Measurements from ENCODE around the gene LY6G6F.

The LY6G6F gene, protein sequence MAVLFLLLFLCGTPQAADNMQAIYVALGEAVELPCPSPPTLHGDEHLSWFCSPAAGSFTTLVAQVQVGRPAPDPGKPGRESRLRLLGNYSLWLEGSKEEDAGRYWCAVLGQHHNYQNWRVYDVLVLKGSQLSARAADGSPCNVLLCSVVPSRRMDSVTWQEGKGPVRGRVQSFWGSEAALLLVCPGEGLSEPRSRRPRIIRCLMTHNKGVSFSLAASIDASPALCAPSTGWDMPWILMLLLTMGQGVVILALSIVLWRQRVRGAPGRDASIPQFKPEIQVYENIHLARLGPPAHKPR

DNA sequence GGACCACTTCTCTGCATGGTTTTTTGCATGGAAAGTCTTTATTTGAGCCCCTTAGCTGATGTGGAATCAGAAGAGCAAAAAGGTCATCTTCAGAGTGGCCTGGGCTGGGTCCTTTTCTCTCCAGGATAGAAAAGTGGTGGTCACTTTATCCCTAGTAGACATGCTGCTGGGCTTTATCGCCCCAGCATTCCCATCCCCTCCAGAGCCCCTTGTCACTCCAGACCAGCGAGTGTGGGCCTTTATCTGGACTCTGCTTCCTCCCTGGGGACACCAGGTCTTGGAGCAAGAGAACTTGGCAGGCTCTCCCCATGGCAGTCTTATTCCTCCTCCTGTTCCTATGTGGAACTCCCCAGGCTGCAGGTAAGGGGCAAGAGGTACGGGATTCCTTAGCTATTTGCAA is at the start of gene LY6G6F:
LY6G6F (plus strand) TSS at position 268 of the 400 bp plus-strand sequence; CDS start at position 309, 41 bp downstream.
- DNase-seq = no peak

DNA sequence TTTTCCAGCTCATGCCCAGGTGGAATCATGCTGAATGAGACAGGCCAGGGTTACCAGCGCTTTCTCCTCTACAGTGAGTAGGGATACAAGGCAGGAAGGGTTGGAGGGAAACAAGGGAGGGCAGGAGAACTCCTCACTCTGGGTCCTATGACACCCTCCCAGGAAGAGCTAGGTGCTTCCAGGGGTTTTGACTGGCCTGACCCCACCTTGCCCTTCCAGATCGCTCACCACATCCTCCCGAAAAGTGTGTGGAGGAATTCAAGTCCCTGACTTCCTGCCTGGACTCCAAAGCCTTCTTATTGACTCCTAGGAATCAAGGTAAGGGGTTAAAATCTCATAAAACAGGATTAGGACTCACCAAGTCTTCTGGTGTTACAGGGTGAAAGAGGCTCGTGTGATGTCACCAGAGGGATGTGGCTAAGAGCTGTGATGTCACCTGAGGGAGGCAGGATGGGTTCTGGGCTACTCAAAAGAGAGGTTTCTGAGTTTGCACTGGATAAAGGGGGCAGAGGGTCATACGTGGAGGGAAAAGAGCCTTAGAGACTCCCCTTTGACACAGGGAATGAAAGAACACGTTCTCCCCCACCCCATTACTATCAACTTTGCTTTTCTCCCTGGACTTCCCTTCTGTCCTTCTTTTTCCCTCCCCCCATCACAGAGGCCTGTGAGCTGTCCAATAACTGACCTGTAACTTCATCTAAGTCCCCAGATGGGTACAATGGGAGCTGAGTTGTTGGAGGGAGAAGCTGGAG is 49.1 kb upstream of the LY6G6F start:
- no peak for DNase-seq

DNA sequence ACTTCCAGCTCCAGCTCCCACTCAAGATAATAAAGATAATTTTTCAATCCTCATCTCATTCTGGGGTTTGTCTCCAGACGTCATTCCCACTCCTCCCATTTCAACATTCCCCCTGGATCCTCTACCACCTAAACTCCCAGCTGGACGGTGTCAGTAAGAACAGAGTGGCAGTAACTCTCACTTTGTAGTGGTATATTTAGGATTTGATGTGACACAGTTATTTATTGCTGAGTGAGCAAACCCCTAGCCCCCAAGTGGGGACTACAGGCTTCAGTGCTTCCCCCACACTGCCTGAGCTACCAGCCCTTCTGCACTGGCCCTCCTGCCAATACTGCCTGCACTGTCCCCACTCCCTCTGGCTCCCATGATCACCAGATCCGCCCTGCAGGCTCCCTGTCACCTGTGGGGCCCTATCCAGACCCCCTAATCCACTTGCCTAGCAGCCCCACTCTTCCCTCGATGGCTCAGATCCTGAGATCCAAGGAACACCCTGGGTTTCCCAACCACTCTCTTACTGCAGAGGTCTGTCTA is 48.4 kb upstream of the LY6G6F start:
- no peak for DNase-seq

DNA sequence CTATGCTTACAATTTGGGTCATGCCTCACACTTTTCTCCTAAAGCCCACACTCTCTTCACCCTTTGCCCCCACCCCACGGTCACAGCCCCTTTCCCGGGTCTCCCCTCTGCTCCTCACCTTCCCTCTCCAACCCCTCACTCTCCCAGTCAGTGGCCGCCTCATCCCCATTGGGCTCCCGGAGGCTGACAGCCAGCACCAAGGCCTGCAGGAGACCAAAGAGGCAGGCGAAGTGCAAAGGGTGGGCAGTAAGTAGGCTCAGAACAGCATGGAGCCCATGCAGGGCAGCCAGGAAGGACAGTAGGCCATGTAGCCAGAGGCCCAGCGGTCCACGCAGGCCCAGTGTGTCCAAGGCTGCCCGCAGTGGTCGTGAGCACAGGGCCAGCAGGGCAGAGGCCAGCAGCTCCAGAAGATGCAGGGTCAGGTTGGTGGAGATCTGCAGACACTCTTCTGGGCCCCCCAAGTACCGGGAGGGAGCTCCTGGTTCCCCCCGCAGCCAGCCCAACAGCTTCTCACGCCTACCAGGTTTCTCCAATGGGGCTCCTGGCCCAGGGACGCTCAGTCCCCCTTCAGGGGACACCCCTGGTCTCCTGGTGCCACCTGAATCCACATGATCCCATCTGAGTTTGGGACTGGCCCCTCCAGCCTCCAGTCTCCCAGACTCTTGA is 47.5 kb upstream of the LY6G6F start:
- no peak for DNase-seq

DNA sequence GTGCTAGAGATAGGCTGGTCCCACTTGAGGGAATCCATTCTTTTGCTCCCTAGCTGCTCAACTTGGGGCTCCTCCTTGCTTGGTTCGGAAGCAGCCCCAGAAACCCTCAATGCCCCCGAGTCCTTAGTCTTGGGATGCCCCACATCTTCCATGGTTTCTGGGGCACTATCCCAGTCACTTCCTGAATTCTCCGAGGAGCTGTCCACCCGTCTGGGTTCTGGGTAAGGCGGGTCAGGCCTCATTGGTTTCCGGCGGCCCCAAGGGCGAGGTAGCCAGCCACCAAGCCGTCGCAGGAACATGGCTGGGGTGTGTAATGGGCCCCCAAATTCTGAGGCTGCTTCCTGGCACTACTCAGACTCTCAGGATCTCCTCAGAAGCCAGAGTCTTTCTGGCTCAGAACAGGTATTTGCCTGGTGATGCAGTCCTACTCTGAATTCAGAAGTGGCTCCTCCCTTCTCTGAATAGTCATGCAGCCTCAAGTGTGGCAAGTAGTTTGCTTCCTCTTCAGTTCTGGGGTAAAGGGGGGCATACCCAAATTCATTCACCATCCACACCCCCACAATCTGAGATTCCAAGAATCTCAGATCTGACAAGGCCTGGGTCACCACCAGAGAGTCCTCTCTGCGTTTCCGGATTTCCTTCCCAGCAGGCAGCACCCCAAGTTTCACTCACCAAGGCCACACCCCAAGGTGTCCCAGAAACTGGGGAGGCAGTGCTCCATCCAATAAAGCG is 46.9 kb upstream of the LY6G6F start:
- no peak for DNase-seq

DNA sequence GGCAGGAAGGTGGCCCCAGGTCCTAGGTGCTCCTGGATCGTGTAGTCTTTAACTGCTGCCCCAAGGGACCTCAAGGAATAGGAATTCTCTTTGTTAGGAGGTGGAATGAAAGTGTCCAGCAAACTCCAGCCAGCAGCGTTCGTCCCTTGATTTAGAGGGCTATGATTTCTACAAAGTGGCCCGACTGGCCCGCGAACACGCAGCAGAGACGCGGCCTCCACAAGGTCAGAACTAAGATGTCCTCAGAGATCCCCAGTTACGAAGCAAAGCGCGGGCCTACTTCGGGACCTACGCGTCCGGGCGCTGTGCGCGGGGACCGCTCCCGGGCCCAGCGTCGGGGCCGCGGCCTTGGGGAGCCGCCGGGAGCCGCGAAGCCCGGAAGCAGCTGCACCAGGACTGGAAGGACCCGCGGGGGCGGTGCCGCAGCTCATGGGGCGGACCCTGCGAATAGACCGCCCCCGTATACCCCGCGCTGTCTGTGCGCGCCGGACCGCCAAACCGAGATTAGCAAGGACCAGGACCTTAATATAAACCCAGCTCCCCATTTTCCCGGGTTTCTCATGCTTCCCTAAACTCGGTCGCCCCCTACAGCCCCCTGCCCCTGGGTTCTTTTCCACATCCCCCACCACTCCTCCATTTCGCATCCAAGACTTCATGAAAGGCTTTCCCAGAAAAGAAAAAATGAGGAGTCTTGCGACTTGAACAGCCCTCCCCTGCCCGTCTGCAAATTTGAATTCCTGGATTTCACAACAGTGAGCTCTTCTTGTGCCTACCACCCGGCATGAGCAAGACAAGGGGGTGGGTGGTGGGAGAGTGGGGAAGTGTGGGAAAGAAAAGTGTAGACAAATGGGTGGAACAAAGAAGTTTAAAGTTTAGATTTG is 46.0 kb upstream of the LY6G6F start, which contains the start of gene C6orf47:
C6orf47 (minus strand) TSS at position 398 of the 881 bp plus-strand sequence. CDS start 831 bp downstream, outside the sequence.
- DNase-seq = peak; percentile 70

DNA sequence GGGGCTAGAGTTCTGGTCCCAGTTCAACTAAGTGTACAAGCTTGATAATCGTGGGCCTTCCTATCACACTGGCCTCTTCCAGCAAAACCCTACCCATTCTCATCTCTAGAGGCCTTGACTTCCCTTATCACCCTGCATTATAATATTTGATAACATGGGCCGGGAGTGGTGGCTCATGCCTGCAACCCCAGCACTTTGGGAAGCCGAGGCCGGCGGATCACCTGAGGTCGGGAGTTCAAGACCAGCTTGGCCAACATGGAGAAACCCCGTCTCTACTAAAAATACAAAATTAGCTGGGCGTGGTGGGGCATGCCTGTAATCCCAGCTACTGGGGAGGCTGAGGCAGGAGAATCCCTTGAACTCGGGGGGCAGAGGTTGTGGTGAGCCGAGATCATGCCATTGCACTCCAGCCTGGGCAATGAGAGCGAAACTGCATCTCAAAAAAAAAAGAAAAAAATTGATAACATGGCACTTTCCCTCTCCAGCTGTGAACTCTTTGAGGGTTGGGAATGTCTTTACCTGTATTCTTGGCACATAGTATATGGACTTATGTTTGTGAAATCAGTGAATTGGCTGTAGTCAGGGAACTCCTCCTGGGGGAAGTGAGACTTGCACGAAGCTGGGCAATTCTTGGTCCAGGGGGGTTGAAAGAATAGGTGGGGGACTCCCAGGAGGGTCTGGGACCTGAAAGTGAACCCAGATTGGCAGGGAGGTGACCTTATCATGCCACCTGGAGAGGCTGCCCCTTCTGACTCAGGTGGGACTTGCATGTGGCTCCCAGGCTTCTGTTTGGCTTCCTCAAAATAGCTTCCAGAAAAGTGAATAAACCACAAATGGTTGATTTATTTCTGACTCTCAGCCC is 45.2 kb upstream of the LY6G6F start:
- DNase-seq = no peak

DNA sequence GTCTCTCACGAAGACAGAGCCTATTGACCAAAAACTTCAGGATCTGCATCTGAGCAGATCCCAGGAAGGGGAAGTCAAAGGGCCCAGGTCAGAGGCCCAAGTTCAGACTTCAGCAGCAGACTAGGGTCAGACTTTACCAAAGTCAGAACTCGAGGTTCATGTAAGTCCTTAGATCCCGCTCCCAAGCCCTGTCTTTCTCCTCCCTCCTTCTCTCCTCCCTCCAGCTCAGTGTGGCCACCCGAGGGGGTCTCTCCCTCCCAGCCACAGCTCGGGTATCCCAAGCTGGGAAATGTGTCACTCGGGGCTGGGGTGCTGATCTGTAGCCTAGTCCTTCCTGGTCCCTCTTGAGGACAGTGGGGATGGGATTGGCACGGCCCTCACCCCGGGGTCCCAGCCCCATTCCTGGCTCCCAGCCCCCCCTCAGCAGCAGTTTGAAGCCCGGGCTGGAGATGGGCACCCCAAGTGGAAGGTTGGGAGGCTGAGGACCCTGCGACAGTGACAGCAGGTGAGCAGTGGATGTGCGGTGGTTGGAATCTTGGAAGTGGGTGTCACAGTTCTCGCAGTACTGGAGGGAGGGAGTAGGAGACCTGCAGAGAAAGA is 44.4 kb upstream of the LY6G6F start:
- no peak for DNase-seq

DNA sequence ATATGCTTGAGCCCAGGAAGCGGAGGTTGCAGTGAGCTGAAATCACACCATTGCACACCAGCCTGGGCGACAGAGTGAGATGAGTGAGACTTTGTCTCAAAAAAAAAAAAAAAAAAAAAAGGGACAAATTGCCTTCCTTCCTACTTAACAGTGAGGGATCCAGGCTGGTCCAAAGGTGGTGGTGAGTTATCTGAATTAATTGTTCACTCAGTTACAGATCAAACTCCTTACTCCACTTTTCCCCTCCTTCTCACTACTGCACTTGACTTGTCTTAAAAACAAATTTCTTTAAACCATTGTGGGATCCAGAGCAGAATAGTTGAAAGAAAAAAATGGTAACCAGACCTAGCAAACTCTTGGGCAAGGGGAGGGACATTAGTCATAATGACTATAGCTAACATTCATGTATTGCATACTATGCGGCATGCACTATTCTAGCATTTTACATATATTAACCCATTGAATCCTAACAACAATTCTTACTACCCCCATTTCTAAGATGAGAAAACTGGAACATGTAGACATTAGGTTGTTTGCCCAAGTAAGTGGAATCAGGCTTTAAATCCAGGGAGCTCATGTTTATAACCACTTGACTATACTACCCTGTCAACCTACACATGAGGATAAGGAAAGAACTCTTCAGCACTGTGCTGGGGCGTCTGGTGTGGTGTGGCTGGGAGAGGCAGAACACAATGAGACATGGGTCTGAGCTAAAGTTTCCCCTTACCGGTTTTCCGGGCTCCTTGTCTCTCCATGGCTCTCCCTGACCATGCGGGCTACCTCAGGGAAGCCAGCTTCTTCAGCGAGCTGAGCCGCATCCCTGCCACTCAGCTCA is 43.3 kb upstream of the LY6G6F start:
- DNase-seq = no peak

DNA sequence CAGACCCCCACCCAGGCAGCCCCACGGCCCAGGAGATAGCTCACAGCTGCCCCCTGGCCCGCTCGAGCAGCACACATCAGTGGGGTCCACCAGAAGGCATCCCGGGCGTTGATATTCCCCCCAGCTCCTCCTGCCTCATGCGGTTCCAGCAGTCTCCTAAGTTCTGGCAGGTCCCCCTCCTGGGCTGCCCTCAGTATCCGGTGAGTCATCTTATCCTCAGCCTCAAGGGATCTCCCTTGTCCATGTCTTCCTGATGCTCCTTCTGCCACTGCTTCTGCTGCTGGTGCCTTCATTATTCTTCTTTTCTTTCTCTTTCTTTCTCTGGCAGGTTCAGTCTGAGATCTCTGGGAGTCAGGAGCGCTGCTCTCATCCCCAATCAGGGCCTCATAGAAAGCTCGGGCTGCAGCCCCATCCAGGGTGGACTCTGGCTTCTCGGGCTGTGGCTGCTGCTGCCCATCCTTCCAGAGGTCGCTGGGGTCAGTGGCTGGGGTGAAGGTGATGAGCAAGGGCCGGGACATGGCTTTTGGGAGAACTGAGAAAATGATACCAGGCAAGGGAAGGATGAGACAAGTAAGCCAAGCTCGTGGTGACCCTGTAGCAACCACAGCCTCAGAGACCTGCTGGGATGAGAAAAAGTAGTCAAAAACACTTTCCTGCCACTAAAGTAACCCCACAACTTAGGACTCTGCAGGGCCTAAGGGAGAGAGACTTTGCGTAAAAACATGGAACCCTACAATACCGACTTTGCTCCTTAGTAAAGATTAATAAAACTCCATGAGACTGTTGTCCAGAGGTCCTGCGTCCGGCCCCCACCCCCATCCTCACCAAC is 42.5 kb upstream of the LY6G6F start:
- DNase-seq = no peak

DNA sequence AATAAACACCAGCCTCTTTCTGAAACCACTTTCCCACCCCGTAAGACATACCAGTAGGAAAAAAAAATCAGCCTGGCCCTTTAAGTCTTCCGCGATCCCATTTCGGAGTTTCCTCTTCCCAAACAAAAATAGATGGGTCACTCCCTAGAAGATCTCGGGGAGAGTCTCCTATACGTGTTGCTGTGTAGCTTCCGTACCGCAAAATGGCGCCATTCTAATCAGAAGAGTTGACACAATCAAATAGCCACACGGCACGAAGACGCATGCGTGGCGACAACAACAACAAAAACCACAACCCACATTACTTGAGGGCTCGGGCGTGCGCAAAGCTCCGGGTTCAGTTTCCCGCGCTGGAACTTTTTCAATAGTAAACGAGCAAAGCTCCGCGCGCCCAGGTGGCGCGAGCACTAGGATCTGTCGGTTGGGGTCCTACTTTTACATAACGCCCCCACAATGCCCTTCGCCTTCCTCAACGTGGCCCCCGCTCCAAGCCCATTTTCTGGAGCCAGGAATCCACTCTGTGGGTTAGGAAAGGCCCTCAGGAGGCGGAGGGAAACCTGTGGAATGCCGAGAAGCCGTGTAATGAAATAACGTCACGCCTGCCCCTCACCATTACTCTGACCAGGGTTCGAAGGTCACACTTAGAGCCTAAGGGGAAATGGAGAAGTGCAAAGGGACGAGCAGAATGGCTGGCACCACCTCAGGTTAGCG is 41.7 kb upstream of the LY6G6F start, which contains the start of gene GPANK1:
GPANK1 (minus strand) TSS at position 208 of the 711 bp plus-strand sequence. CDS start 519 bp downstream, outside the sequence.
- peak; percentile 83 for DNase-seq

DNA sequence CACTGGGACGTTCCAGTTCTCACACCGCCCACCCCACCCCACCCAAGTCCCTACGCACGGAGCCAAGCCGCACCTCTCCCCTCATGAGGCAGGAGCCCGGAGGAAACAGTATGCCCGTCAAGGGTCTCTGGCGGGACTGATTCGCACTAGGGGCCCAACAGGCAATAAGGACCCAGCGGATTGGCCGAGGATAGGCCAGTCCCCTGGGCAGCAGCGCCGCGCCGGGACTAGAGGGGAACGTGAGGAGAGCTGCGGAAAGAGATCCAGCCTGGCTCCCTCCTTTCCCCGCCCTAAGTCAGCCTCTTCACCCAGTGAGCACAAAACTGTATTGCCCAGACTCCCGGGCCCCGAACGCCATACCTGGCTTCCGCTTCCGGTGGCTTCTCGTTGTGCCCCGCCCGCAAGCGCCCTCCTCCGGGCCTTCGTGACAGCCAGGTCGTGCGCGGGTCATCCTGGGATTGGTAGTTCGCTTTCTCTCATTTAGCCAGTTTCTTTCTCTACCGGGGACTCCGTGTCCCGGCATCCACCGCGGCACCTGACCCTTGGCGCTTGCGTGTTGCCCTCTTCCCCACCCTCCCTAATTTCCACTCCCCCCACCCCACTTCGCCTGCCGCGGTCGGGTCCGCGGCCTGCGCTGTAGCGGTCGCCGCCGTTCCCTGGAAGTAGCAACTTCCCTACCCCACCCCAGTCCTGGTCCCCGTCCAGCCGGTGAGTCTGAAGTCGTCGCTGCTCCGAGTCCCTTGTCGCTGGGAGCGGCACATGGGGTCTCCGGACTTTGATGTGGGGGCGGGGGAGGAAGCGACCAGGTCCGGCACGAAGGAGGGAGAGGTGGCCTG is 40.9 kb upstream of the LY6G6F start, which contains the start of gene CSNK2B:
CSNK2B (plus strand) TSS at position 580 of the 836 bp plus-strand sequence. CDS start 752 bp downstream, outside the sequence.
- peak; percentile 94 for DNase-seq

DNA sequence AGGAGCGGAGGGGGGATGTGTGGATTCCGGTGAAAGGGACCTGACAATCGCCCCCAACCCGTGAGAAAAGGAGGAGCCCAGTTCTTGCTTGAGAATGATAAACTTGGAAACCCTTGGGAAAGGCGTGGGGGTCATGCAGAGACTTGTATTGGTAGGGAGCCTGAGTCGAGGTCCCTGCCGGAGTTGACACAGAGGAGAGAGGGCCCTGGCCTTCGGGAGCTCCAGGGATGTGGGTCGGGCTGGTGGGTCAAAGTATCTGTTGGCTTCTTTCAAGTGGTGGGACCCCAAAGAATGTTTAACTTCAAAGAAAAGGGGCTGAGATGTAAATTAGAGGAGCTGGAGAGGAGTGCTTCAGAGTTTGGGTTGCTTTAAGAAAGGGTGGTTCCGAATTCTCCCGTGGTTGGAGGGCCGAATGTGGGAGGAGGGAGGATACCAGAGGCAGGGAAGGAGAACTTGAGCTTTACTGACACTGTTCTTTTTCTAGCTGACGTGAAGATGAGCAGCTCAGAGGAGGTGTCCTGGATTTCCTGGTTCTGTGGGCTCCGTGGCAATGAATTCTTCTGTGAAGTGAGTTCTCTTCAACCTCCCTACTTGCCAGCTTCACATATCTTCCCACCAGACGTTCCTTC is 40.2 kb upstream of the LY6G6F start:
- DNase-seq = no peak

DNA sequence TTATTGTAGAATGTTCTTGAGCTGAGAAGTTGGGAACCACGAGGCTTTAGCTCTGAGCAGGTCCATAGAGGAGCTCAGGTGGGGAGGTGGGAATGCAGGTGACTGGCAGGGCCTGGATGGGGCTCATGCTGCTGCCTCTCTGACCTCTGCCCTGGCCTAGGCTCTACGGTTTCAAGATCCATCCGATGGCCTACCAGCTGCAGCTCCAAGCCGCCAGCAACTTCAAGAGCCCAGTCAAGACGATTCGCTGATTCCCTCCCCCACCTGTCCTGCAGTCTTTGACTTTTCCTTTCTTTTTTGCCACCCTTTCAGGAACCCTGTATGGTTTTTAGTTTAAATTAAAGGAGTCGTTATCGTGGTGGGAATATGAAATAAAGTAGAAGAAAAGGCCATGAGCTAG is 37.0 kb upstream of the LY6G6F start, which contains the start of gene LY6G5B:
LY6G5B (plus strand) TSS at position 301 of the 400 bp plus-strand sequence. CDS start 975 bp downstream, outside the sequence.
- DNase-seq = no peak

DNA sequence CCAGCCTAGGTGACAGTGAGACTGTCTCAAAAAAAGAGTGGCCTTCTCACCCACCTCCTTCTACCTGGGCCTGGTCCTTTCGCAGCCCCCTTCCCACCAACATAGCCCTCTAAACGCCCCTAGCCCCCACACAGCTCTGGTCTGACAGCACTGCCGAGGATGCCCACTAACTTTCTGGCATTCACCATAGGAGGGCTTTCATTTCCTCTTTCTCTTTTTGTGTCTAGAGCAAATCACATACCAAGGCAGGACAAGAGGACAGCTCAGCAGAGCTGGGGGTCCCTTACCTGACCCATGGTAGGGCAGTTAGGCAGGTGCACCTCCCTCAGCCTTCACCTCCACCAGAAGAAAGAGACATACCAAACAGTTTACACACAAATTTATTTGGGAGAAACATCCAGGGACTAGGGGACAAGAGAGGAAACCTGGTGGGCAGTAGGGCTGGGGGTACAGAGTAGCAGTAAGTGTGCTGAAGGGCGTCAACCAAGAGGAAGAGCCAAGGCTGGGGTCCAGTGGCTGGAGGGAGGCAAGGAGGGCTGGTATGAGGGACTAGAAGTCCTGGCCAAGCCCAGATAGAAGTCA is 30.3 kb upstream of the LY6G6F start:
- DNase-seq = no peak

Measured in GDM1 (cell line).